IPS-18a (cell line): ENCODE measurements around the gene VGF.
A peak's percentile ranks its signal among the peaks of the same experiment; 100 is the strongest.
"Not testable (repeated sequence)": the region's sequence is repeated elsewhere in the genome, so short reads cannot be mapped to it uniquely, and the experiment has no call there.

Experiments
- H3K27ac ChIP-seq: one replicate; pipeline ENCODE4 v1.5.1; 2013; ENCODE audit warnings: low read length
- H3K27me3 ChIP-seq: one replicate; pipeline ENCODE4 v1.6.1; 2013; ENCODE audit warnings: mild to moderate bottlenecking, low read length; ENCODE audit not compliant: control insufficient read depth, insufficient read depth
- H3K36me3 ChIP-seq: one replicate; pipeline ENCODE4 v1.6.1; 2013; ENCODE audit warnings: low read depth, low read length; ENCODE audit not compliant: control insufficient read depth
- H3K4me1 ChIP-seq: one replicate; pipeline ENCODE4 v1.6.1; 2013; ENCODE audit warnings: low read depth, low read length; ENCODE audit not compliant: control insufficient read depth
- H3K4me3 ChIP-seq: one replicate; pipeline ENCODE4 v1.5.1; 2013; ENCODE audit warnings: low read length
- H3K9ac ChIP-seq: one replicate; pipeline ENCODE4 v1.6.1; 2013; ENCODE audit warnings: mild to moderate bottlenecking, low read length, moderate library complexity
- H3K9me3 ChIP-seq: one replicate; pipeline ENCODE4 v1.6.1; 2013; ENCODE audit warnings: low read depth, low read length; ENCODE audit not compliant: control insufficient read depth

Gene VGF

GRCh38 chr7:101165075-101165957 is at the start of gene VGF:
Gene VGF, minus strand, starts transcription at chr7:101165569. Its CDS starts 726 bp downstream, at chr7:101164843.
- Histone ChIP-seq H3K9ac (no peak within 1 kb of the TSS), H3K4me1 (peaks cover 53% of the 10 kb centered on the region), H3K9me3 (no peaks in the 10 kb centered on the region)

GRCh38 chr7:101212014-101212413 is 46.6 kb upstream of the VGF start:
- Histone ChIP-seq H3K27ac (no peak overlapping the region), H3K4me1 (no peaks in the 10 kb centered on the region), H3K27me3 (no peaks in the 10 kb centered on the region), H3K9ac (no peak overlapping the region), H3K36me3 (peaks cover 11% of the 10 kb centered on the region), H3K9me3 (no peaks in the 10 kb centered on the region), H3K4me3 (no peak overlapping the region)

More at GRCh38 chr7:101165075-101165957, at the start of gene VGF:
- Histone ChIP-seq H3K4me3 (peak within 1 kb of the TSS; percentile 68), H3K27me3 (peaks cover 78% of the 10 kb centered on the region), H3K36me3 (no peaks in the 10 kb centered on the region), H3K27ac (no peak within 1 kb of the TSS)

GRCh38 chr7:101211501-101211900 is 46.1 kb upstream of the VGF start:
- H3K9me3 ChIP-seq, result no peaks in the 10 kb centered on the region
- H3K4me1 ChIP-seq, result no peaks in the 10 kb centered on the region
- no peaks in the 10 kb centered on the region for H3K27me3 ChIP-seq
- no peak overlapping the region for H3K9ac ChIP-seq
- peaks cover 11% of the 10 kb centered on the region for H3K36me3 ChIP-seq
- H3K4me3 ChIP-seq, result no peak overlapping the region
- no peak overlapping the region for H3K27ac ChIP-seq

- no peaks in the 10 kb centered on the region for H3K9me3 ChIP-seq
- no peak overlapping the region for H3K9ac ChIP-seq
- no peaks in the 10 kb centered on the region for H3K4me1 ChIP-seq
- H3K36me3 ChIP-seq, result peaks cover 11% of the 10 kb centered on the region
- H3K27ac ChIP-seq, result no peak overlapping the region
- no peaks in the 10 kb centered on the region for H3K27me3 ChIP-seq
- H3K4me3 ChIP-seq, result no peak overlapping the region
Observed at GRCh38 chr7:101210143-101210542, 44.8 kb upstream of the VGF start.

GRCh38 chr7:101208794-101209193 is 43.4 kb upstream of the VGF start:
- Histone ChIP-seq H3K9me3 (no peaks in the 10 kb centered on the region), H3K9ac (no peak overlapping the region), H3K4me3 (no peak overlapping the region), H3K27ac (no peak overlapping the region), H3K27me3 (no peaks in the 10 kb centered on the region), H3K4me1 (no peaks in the 10 kb centered on the region), H3K36me3 (peaks cover 7% of the 10 kb centered on the region)

- Histone ChIP-seq H3K4me3 (no peak overlapping the region), H3K27me3 (no peaks in the 10 kb centered on the region), H3K9ac (no peak overlapping the region), H3K36me3 (peaks cover 7% of the 10 kb centered on the region), H3K4me1 (no peaks in the 10 kb centered on the region), H3K27ac (no peak overlapping the region), H3K9me3 (no peaks in the 10 kb centered on the region)
Observed at GRCh38 chr7:101207459-101207858, 42.1 kb upstream of the VGF start.

- H3K27me3 ChIP-seq, result no peaks in the 10 kb centered on the region
- no peak overlapping the region for H3K27ac ChIP-seq
- no peak overlapping the region for H3K9ac ChIP-seq
- no peaks in the 10 kb centered on the region for H3K9me3 ChIP-seq
- H3K4me3 ChIP-seq, result no peak overlapping the region
- H3K36me3 ChIP-seq, result peaks cover 7% of the 10 kb centered on the region
- no peaks in the 10 kb centered on the region for H3K4me1 ChIP-seq
Observed at GRCh38 chr7:101206665-101207042, 41.3 kb upstream of the VGF start.

GRCh38 chr7:101205901-101206664 is 40.7 kb upstream of the VGF start:
- H3K9ac ChIP-seq, result no peak overlapping the region
- no peak overlapping the region for H3K4me3 ChIP-seq
- peaks cover 7% of the 10 kb centered on the region for H3K36me3 ChIP-seq
- no peak overlapping the region for H3K27ac ChIP-seq
- H3K4me1 ChIP-seq, result peaks cover under 1% of the 10 kb centered on the region
- no peaks in the 10 kb centered on the region for H3K27me3 ChIP-seq
- H3K9me3 ChIP-seq, result no peaks in the 10 kb centered on the region

- H3K9ac ChIP-seq, H3K4me3 ChIP-seq, H3K36me3 ChIP-seq, H3K27me3 ChIP-seq, H3K9me3 ChIP-seq, H3K4me1 ChIP-seq, H3K27ac ChIP-seq: not testable (repeated sequence)
Observed at GRCh38 chr7:101203740-101204738, 38.7 kb upstream of the VGF start.

- no peak overlapping the region for H3K4me3 ChIP-seq
- no peaks in the 10 kb centered on the region for H3K36me3 ChIP-seq
- H3K4me1 ChIP-seq, result peaks cover 8% of the 10 kb centered on the region
- H3K9ac ChIP-seq, result no peak overlapping the region
- no peaks in the 10 kb centered on the region for H3K27me3 ChIP-seq
- H3K27ac ChIP-seq, result no peak overlapping the region
- H3K9me3 ChIP-seq, result no peaks in the 10 kb centered on the region
Observed at GRCh38 chr7:101202603-101202918, 37.2 kb upstream of the VGF start.
